GM10248 (cell line): ENCODE data around the gene TNFRSF25.

ENCODE experiments used
- CTCF ChIA-PET: fragments of 300-600 bp; sonication (Branson Sonifier 250); formaldehyde crosslinking; extraction: SDS; loops from one replicate; lab custom pipeline; 2021; ENCODE audit warnings: antibody characterized with exemption; lab: Yijun Ruan, JAX
- POLR2A ChIA-PET: fragments of 350-650 bp; sonication (Branson Sonifier 250); formaldehyde crosslinking; extraction: SDS; loops from one replicate; lab custom pipeline; 2020; ENCODE audit warnings: antibody characterized with exemption; lab: Yijun Ruan, JAX
- DNase-seq: peaks from one replicate; pipeline ENCODE4 v3.0.0; 2012; ENCODE audit errors: extremely low spot score
- CTCF ChIP-seq: IDR thresholded peaks from 2 replicates; pipeline ENCODE4 v1.5.1; 2012; ENCODE audit warnings: mild to moderate bottlenecking, low read depth; ENCODE audit errors: extremely low read depth, missing control alignments, control extremely low read depth

TNFRSF25 gene

GRCh38 chr1:6486433-6487011 lies 20.5 kb upstream of the TNFRSF25 start:
- ChIA-PET CTCF (interaction anchor here (0.7 to 9.6 kb wide), 11 partner anchors 9 to 167 kb away, joined by 3 to 123 read pairs (median 4); no protein-coding TSS in a partner anchor), POLR2A (no interaction called here)
- peak; percentile 92 for TF ChIP-seq CTCF
- DNase-seq, result peak; percentile 87

- no peak for DNase-seq
- ChIA-PET POLR2A (no interaction called here), CTCF (interaction anchor here (0.7 to 9.6 kb wide), 10 partner anchors 10 to 168 kb away, joined by 3 to 123 read pairs (median 4); no protein-coding TSS in a partner anchor)
- TF ChIP-seq CTCF, result no peak
These were observed 19.5 kb upstream of the TNFRSF25 start for GRCh38 chr1:6485168-6486101.

GRCh38 chr1:6484826-6485167 lies 18.8 kb upstream of the TNFRSF25 start:
- no peak for TF ChIP-seq CTCF
- POLR2A ChIA-PET, result no interaction called here
- no peak for DNase-seq
- CTCF ChIA-PET, result interaction anchor here (2.2 to 9.6 kb wide), 2 partner anchors 14 to 161 kb away, joined by 4 to 123 read pairs; no protein-coding TSS in a partner anchor

- no peak for DNase-seq
- TF ChIP-seq CTCF, result no peak
- ChIA-PET CTCF (interaction anchor here (1.3 to 2.2 kb wide), 2 partner anchors 15 to 163 kb away, joined by 4 read pairs; no protein-coding TSS in a partner anchor), POLR2A (no interaction called here)
These were observed 17.8 kb upstream of the TNFRSF25 start for GRCh38 chr1:6483761-6484117.

GRCh38 chr1:6483017-6483760 lies 17.2 kb upstream of the TNFRSF25 start:
- DNase-seq, result no peak
- no peak for TF ChIP-seq CTCF
- ChIA-PET CTCF (interaction anchor here (1.3 to 2.2 kb wide), 2 partner anchors 16 to 164 kb away, joined by 4 read pairs; no protein-coding TSS in a partner anchor), POLR2A (no interaction called here)

- CTCF ChIA-PET, result no interaction called here
- no peak for TF ChIP-seq CTCF
- POLR2A ChIA-PET, result no interaction called here
- no peak for DNase-seq
These were observed 15.8 kb upstream of the TNFRSF25 start for GRCh38 chr1:6481820-6482219.
